ENCODE measurements around the gene SENP3. TPM values are rescaled to one million over a fixed set of nuclear protein-coding genes. Genes with fewer than 3 reads are reported as not detected.

Gene SENP3
- total RNA-seq: 70.2 and 87.8 TPM in 2 replicates

GRCh38 chr17:7561589-7562207 is at the start of gene SENP3:
Gene SENP3, plus strand, starts transcription at chr17:7561919. Its CDS starts 1,158 bp downstream, at chr17:7563077.

GRCh38 chr17:7548585-7549400 is 12.9 kb upstream of the SENP3 start, which contains the start of gene TNFSF12:
Gene TNFSF12, plus strand, starts transcription at chr17:7549058. Its CDS starts 96 bp downstream, at chr17:7549154.

GRCh38 chr17:7558544-7559319 is 3.0 kb upstream of the SENP3 start, which contains the start of gene TNFSF13:
Gene TNFSF13, plus strand, starts transcription at chr17:7558750. Its CDS starts 290 bp downstream, at chr17:7559040.

GRCh38 chr17:7579001-7579833 is 17.5 kb downstream of the SENP3 start, which contains the start of gene CD68:
Gene CD68, plus strand, starts transcription at chr17:7579638. Its CDS starts 40 bp downstream, at chr17:7579678.

GRCh38 chr17:7583253-7584109 is 21.8 kb downstream of the SENP3 start, which contains the start of gene MPDU1:
Gene MPDU1, plus strand, starts transcription at chr17:7583852. Its CDS starts 11 bp downstream, at chr17:7583863.

GRCh38 chr17:7589891-7590691 is 28.4 kb downstream of the SENP3 start, which contains the start of gene SOX15:
Gene SOX15, minus strand, starts transcription at chr17:7590094. Its CDS starts 418 bp downstream, at chr17:7589676.

GRCh38 chr17:7614425-7615264 is 52.9 kb downstream of the SENP3 start, which contains the start of gene FXR2:
Gene FXR2, minus strand, starts transcription at chr17:7614897. Its CDS starts 365 bp downstream, at chr17:7614532.

Other genes with a start within 250 kb of the SENP3 start
- 70.6 and 96.3 TPM in 2 replicates for gene GPS2, start 246.6 kb upstream of the SENP3 start, total RNA-seq
- gene NEURL4, start 232.6 kb upstream of the SENP3 start, total RNA-seq: 9.9 and 12.2 TPM in 2 replicates
- gene ACAP1, start 225.4 kb upstream of the SENP3 start, total RNA-seq: 0.50 and 1.2 TPM in 2 replicates
- 7.6 and 7.9 TPM in 2 replicates for gene KCTD11, start 209.8 kb upstream of the SENP3 start, total RNA-seq
- gene TMEM95, start 206.8 kb upstream of the SENP3 start, total RNA-seq: 0.15 TPM in 1 of 2 replicates, not detected in the other
- under 0.01 TPM in 1 of 2 replicates, not detected in the other for gene TNK1, start 180.8 kb upstream of the SENP3 start, total RNA-seq
- 43.9 and 45.8 TPM in 2 replicates for gene PLSCR3, start 167.4 kb upstream of the SENP3 start, total RNA-seq
- 213 and 214 TPM in 2 replicates for gene TMEM256, start 157.8 kb upstream of the SENP3 start, total RNA-seq
- 9.1 and 10.3 TPM in 2 replicates for gene NLGN2, start 154.1 kb upstream of the SENP3 start, total RNA-seq
- not detected in 2 replicates for gene SPEM1, start 141.6 kb upstream of the SENP3 start, total RNA-seq
- not detected in 2 replicates for gene SPEM2, start 136.3 kb upstream of the SENP3 start, total RNA-seq
- not detected in 2 replicates for gene SPEM3, start 133.1 kb upstream of the SENP3 start, total RNA-seq
- gene TMEM102, start 126.5 kb upstream of the SENP3 start, total RNA-seq: 2.2 and 3.5 TPM in 2 replicates
- gene FGF11, start 122.4 kb upstream of the SENP3 start, total RNA-seq: 0.30 TPM in 1 of 2 replicates, not detected in the other
- gene CHRNB1, start 116.9 kb upstream of the SENP3 start, total RNA-seq: 2.0 and 3.6 TPM in 2 replicates
- gene ZBTB4, start 82.3 kb upstream of the SENP3 start, total RNA-seq: 15.3 and 16.6 TPM in 2 replicates
- gene SLC35G6, start 80.5 kb upstream of the SENP3 start, total RNA-seq: not detected in 2 replicates
- gene POLR2A, start 77.6 kb upstream of the SENP3 start, total RNA-seq: 21.5 and 22.1 TPM in 2 replicates
- gene TNFSF12, start 12.9 kb upstream of the SENP3 start, total RNA-seq: 21.4 and 23.6 TPM in 2 replicates
- gene TNFSF13, start 3.2 kb upstream of the SENP3 start, total RNA-seq: 1.2 TPM in 2 replicates
- 27.7 and 27.8 TPM in 2 replicates for gene CD68, start 17.7 kb downstream of the SENP3 start, total RNA-seq
- 243 and 251 TPM in 2 replicates for gene MPDU1, start 21.9 kb downstream of the SENP3 start, total RNA-seq
- 2.4 and 2.7 TPM in 2 replicates for gene SOX15, start 28.2 kb downstream of the SENP3 start, total RNA-seq
- gene FXR2, start 53.0 kb downstream of the SENP3 start, total RNA-seq: 30.6 and 36.0 TPM in 2 replicates
- gene SAT2, start 65.9 kb downstream of the SENP3 start, total RNA-seq: 34.1 and 35.5 TPM in 2 replicates
- gene SHBG, start 68.2 kb downstream of the SENP3 start, total RNA-seq: 0.15 and 0.84 TPM in 2 replicates
- not detected in 2 replicates for gene ATP1B2, start 89.0 kb downstream of the SENP3 start, total RNA-seq
- 57.2 and 61.9 TPM in 2 replicates for gene TP53, start 125.6 kb downstream of the SENP3 start, total RNA-seq
- 21.7 and 22.7 TPM in 2 replicates for gene WRAP53, start 126.6 kb downstream of the SENP3 start, total RNA-seq
- 0.67 and 0.89 TPM in 2 replicates for gene EFNB3, start 143.3 kb downstream of the SENP3 start, total RNA-seq
- gene DNAH2, start 155.8 kb downstream of the SENP3 start, total RNA-seq: under 0.01 and 0.17 TPM in 2 replicates

Measured in bronchus fibroblast of lung (primary cell).